HepG2 (cell line): ENCODE data around the gene PIM1. TPM values are rescaled to one million over a fixed set of nuclear protein-coding genes. Genes with fewer than 3 reads are reported as not detected.

Source experiments
- EP300 ChIP-seq, 3 experiments: sonication (generic) in 1 of 3; formaldehyde crosslinking in 1 of 3; IDR thresholded peaks; 2 replicates each; pipeline versions ENCODE4 v1.5.1 to v1.6.1; 2011 to 2020; ENCODE audit warnings: low read depth in 2 of 3, low read length in 2 of 3, borderline replicate concordance in 1 of 3, improper control_type of control experiment in 1 of 3, mild to moderate bottlenecking in 1 of 3, missing genetic modification reagents in 1 of 3, moderate library complexity in 1 of 3
- JUNB ChIP-seq: sonication (generic); formaldehyde crosslinking; IDR thresholded peaks from 2 replicates; pipeline ENCODE4 v1.8.0; 2022; ENCODE audit warnings: missing genetic modification reagents, mild to moderate bottlenecking, borderline replicate concordance
- PLRG1 ChIP-seq: fragments of 450-650 bp; conservative IDR thresholded peaks from 2 replicates; pipeline ENCODE4 v1.6.1; 2016
- REXO4 ChIP-seq: sonication (generic); formaldehyde crosslinking; IDR thresholded peaks from 2 replicates; pipeline ENCODE4 v1.8.0; 2022; ENCODE audit warnings: missing genetic modification reagents, mild to moderate bottlenecking, borderline replicate concordance
- SKI ChIP-seq: fragments of 450-650 bp; IDR thresholded peaks from one replicate; pipeline ENCODE4 v1.6.1; 2018; ENCODE audit warnings: mild to moderate bottlenecking; ENCODE audit not compliant: partially characterized antibody
- STAG1 ChIP-seq: sonication (generic); formaldehyde crosslinking; IDR thresholded peaks from 2 replicates; pipeline ENCODE4 v1.4.0; 2020; ENCODE audit warnings: missing genetic modification reagents
- ZFX ChIP-seq: sonication (generic); formaldehyde crosslinking; IDR thresholded peaks from 2 replicates; pipeline ENCODE4 v1.4.0; 2020; ENCODE audit warnings: mild to moderate bottlenecking, low read depth, missing genetic modification reagents, moderate library complexity
- ZNF317 ChIP-seq: sonication (generic); formaldehyde crosslinking; IDR thresholded peaks from 2 replicates; pipeline ENCODE4 v1.5.0; 2020; ENCODE audit warnings: mild to moderate bottlenecking, missing genetic modification reagents
- ZNF501 ChIP-seq: sonication (generic); formaldehyde crosslinking; IDR thresholded peaks from 2 replicates; pipeline ENCODE4 v1.5.1; 2020; ENCODE audit warnings: mild to moderate bottlenecking, moderate library complexity, missing genetic modification reagents
- polyA plus RNA-seq, 8 experiments: library from polyadenylated mRNA; depleted of rRNA in 3 of 8; stranded (reverse) in 7 of 8; unstranded in 1 of 8; fragments of >200 nt; fragmentation: Illumina TruSeq in 4 of 8; extraction: Trizol in 4 of 8; gene quantifications; 2 replicates each; pipeline versions ENCODE4 v1.2.1 to v1.2.3, GENCODE V29; 2011 to 2016; ENCODE audit warnings: low read depth in 4 of 8, missing spikeins in 1 of 8, mixed read lengths in 1 of 8; ENCODE audit not compliant: insufficient read depth in 1 of 8
- total RNA-seq, 5 experiments: library from RNA; depleted of rRNA; stranded (reverse); fragments of >200 nt; fragmentation: Illumina TruSeq; extraction: Trizol; gene quantifications; 2 replicates each; pipeline ENCODE4 v1.2.3, GENCODE V29; 2016; ENCODE audit warnings: low read depth in 1 of 5
- TF ChIP-seq, protein P1 (sequence below), 2 experiments: sonication (generic) in 1 of 2; formaldehyde crosslinking in 1 of 2; IDR thresholded peaks; 2 replicates each; pipeline versions ENCODE4 v1.4.0 to v1.6.1; 2018 to 2020; ENCODE audit warnings: missing genetic modification reagents in 2 of 2, borderline replicate concordance in 1 of 2, low read depth in 1 of 2, mild to moderate bottlenecking in 1 of 2, missing biosample characterization in 1 of 2
- TF ChIP-seq, protein P2 (sequence below): sonication (generic); formaldehyde crosslinking; IDR thresholded peaks from 2 replicates; pipeline ENCODE4 v1.5.1; 2020; ENCODE audit warnings: mild to moderate bottlenecking, missing genetic modification reagents, borderline replicate concordance

Gene PIM1
- total and polyA plus RNA-seq, 2 of the 13 experiments (the other 11 are each of a cell fraction or from before 2014, with no cell fraction given): 29.4 to 117 TPM

DNA sequence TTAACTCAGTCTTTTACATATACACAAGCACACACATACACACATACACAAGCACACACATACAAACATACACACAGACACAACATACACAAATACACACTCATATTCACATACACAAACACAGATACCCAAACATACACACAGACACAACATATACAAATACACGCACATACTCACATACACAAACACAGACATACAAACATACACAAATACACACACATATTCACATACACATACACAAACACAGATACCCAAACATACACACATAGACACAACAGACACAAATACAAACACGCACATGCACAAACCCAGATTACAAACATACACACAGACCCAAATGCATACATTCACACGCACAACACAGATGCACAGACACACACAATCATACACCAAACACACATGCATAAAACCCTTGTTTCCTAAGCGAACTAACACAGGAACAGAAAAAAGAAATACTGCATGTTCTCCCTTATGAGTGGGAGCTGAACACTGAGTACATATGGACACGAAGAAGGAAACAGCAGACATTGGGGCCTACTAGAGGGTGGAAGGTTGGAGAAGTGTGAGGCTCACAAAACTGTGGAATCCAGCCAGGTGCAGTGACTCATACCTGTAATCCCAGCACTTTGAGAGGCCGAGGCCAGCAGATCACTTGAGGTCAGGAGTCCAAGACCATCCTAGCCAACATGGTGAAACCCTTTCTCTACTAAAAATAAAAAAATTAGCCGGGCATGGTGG lies 34.2 kb downstream of the PIM1 start (continued):
- TF ChIP-seq EP300 (IDR thresholded peaks at IDR 0.05; ENCODE audit: low read depth in 2 of 2, low read length in 2 of 2) (peak in 1 of 2 experiments; percentile 38; a peak in 1 of 4 replicates), EP300 (CRISPR knock-in tag; IDR thresholded peaks at IDR 0.05; ENCODE audit: borderline replicate concordance) (no peak), ZNF501 (CRISPR knock-in tag) (0 out of 2 replicates have a peak, but pooled peaks have one; percentile 30), SKI (peak; percentile 16), REXO4 (CRISPR knock-in tag) (no peak), ZFX (CRISPR knock-in tag) (peak; percentile 43; the same call in 1 of the 2 replicates), JUNB (CRISPR knock-in tag) (peak; percentile 75; the same call in 1 of the 2 replicates), PLRG1 (peak; percentile 95; the same call in 1 of the 2 replicates), ZNF317 (CRISPR knock-in tag) (peak; percentile 26; the same call in 1 of the 2 replicates), STAG1 (CRISPR knock-in tag) (peak; percentile 6; the same call in 1 of the 2 replicates)
- TF ChIP-seq, protein P1, sequence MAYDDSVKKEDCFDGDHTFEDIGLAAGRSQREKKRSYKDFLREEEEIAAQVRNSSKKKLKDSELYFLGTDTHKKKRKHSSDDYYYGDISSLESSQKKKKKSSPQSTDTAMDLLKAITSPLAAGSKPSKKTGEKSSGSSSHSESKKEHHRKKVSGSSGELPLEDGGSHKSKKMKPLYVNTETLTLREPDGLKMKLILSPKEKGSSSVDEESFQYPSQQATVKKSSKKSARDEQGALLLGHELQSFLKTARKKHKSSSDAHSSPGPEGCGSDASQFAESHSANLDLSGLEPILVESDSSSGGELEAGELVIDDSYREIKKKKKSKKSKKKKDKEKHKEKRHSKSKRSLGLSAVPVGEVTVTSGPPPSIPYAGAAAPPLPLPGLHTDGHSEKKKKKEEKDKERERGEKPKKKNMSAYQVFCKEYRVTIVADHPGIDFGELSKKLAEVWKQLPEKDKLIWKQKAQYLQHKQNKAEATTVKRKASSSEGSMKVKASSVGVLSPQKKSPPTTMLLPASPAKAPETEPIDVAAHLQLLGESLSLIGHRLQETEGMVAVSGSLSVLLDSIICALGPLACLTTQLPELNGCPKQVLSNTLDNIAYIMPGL (CRISPR knock-in tag; IDR thresholded peaks at IDR 0.05; ENCODE audit: borderline replicate concordance in 1 of 2, low read depth in 1 of 2): no peak; a peak in 1 of 4 replicates
- TF ChIP-seq, protein P2, sequence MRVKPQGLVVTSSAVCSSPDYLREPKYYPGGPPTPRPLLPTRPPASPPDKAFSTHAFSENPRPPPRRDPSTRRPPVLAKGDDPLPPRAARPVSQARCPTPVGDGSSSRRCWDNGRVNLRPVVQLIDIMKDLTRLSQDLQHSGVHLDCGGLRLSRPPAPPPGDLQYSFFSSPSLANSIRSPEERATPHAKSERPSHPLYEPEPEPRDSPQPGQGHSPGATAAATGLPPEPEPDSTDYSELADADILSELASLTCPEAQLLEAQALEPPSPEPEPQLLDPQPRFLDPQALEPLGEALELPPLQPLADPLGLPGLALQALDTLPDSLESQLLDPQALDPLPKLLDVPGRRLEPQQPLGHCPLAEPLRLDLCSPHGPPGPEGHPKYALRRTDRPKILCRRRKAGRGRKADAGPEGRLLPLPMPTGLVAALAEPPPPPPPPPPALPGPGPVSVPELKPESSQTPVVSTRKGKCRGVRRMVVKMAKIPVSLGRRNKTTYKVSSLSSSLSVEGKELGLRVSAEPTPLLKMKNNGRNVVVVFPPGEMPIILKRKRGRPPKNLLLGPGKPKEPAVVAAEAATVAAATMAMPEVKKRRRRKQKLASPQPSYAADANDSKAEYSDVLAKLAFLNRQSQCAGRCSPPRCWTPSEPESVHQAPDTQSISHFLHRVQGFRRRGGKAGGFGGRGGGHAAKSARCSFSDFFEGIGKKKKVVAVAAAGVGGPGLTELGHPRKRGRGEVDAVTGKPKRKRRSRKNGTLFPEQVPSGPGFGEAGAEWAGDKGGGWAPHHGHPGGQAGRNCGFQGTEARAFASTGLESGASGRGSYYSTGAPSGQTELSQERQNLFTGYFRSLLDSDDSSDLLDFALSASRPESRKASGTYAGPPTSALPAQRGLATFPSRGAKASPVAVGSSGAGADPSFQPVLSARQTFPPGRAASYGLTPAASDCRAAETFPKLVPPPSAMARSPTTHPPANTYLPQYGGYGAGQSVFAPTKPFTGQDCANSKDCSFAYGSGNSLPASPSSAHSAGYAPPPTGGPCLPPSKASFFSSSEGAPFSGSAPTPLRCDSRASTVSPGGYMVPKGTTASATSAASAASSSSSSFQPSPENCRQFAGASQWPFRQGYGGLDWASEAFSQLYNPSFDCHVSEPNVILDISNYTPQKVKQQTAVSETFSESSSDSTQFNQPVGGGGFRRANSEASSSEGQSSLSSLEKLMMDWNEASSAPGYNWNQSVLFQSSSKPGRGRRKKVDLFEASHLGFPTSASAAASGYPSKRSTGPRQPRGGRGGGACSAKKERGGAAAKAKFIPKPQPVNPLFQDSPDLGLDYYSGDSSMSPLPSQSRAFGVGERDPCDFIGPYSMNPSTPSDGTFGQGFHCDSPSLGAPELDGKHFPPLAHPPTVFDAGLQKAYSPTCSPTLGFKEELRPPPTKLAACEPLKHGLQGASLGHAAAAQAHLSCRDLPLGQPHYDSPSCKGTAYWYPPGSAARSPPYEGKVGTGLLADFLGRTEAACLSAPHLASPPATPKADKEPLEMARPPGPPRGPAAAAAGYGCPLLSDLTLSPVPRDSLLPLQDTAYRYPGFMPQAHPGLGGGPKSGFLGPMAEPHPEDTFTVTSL (CRISPR knock-in tag): peak; percentile 62; the same call in 1 of the 2 replicates
